ENCODE results near the gene SSX2B.
"Not testable (repeated sequence)": the region's sequence is repeated elsewhere in the genome, so short reads cannot be mapped to it uniquely, and the experiment has no call there.

The SSX2B gene, protein sequence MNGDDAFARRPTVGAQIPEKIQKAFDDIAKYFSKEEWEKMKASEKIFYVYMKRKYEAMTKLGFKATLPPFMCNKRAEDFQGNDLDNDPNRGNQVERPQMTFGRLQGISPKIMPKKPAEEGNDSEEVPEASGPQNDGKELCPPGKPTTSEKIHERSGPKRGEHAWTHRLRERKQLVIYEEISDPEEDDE

DNA sequence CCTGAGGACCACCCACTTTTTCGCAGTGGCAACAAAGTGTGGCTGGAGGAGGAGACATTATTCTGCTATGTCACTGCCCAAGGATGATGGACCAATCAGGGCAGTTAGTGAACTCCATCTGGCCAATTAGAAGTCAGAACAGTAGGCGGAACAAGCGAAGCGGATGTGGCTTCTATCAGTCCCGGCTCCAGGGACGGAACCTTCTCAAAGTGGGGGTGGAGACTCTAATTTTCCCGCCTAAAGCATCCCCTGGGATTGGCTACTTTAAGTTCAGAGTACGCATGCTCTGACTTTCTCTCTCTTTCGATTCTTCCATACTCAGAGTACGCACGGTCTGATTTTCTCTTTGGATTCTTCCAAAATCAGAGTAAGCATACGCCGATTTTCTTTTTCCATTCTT, at the start of gene SSX2B:
Gene SSX2B, plus strand, starts transcription at position 301 of the 400 bp plus-strand sequence. CDS start 1,429 bp downstream, outside the sequence.
- not testable (repeated sequence) for DNase-seq (ENCODE audit: low read depth in 4 of 4, low spot score in 1 of 4)

GRCh38 chrX:52707078-52707477, 44.0 kb upstream of the SSX2B start, which contains the start of gene SSX2:
TSS of gene SSX2 (minus strand) at chrX:52707178. CDS start at chrX:52705749, 1,429 bp downstream.
- DNase-seq (ENCODE audit: low read depth in 4 of 4, low spot score in 1 of 4), result not testable (repeated sequence)

DNA sequence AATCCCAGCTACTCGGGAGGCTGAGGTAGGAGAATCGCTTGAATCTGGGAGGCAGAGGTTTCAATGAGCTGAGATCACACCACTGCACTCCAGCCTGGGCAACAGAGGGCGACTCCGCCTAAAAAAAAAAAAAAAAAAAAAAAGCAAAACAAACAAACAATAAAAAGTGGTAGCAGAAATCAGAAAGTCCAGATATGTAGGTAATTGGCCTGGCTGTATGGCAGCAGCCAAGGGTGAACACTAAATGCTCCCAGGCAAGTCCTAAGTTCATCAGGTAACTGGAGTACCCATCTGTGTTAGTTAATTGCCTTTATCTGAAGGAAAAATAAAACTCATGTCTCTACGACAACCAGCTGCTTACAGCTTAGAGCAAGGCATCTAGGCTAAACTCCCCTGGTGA, 14.9 kb downstream of the SSX2B start:
- not testable (repeated sequence) for DNase-seq (ENCODE audit: low read depth in 4 of 4, low spot score in 1 of 4)

DNA sequence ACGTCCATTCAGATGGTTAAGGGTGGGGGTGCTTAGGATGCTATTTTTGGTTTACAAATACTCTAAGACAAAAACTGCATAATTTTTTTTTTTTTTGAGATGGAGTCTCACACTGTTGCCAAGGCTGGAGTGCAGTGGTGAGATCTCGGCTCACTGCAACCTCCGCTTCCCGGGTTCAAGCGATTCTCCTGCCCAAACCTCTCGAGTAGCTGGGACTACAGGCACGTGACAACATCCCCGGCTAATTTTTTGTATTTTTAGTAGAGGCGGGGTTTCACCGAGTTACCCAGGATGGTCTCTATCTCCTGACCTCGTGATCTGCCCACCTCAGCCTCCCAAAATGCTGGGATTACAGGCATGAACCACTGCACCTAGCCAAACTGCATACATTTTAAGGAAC, 22.5 kb downstream of the SSX2B start:
- DNase-seq (ENCODE audit: low read depth in 4 of 4, low spot score in 1 of 4), result not testable (repeated sequence)

DNA sequence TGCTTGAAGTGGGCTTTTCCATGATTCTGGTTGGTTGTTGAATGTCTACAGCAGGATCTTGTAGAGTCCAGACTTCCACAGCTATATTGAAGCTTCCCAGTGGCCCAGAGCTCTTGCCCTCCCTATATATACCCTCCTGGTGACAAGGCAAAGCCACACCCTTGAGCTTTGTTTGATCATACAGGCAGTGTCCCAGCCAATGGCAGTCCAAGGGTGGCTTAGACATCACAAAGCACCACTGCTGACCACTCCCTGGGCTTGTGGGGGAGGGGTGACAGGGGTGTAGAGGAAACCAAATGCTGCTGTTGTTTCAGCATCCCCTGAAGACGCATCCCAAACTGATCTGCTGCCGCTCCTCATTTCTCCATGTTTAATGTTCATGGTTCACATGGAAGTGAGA, 46.3 kb downstream of the SSX2B start, which contains the start of gene SPANXN5:
Gene SPANXN5, minus strand, starts transcription at position 101 of the 400 bp plus-strand sequence. Its CDS starts 79 bp downstream, at position 22.
- not testable (repeated sequence) for DNase-seq (ENCODE audit: low read depth in 4 of 4, low spot score in 1 of 4)

- not testable (repeated sequence) for DNase-seq (ENCODE audit: low read depth in 4 of 4, low spot score in 1 of 4)
Observed at GRCh38 chrX:52804876-52805275, 53.8 kb downstream of the SSX2B start.

All from stimulated activated CD4-positive, alpha-beta T cell treated with anti-CD3 and anti-CD28 coated beads, Interleukin-1b, Interleukin-23, amount 100 ng/mL, for 24 hours (primary cell).